A549 (cell line): ENCODE results near the gene ZNF789. TPM values are rescaled to one million over a fixed set of nuclear protein-coding genes. Genes with fewer than 3 reads are reported as not detected.

Experiments used
- ATAC-seq, 2 experiments: fragments of 200-7000 bp in 1 of 2; fragments of >200 bp in 1 of 2; cut with Nextera tagmentation in 1 of 2; cut with Tn5 transposase in 1 of 2; 3 replicates each; pipeline versions ENCODE4 v1.8.0 to v1.9.1; 2018 to 2020; ENCODE audit warnings: mild to moderate bottlenecking in 1 of 2, moderate library complexity in 1 of 2
- CTCF ChIA-PET: fragments of 300-600 bp; sonication (Branson Sonifier 250); formaldehyde crosslinking; extraction: SDS; loops from one replicate; lab custom pipeline; 2021; ENCODE audit warnings: antibody characterized with exemption, inconsistent platforms; lab: Yijun Ruan, JAX
- POLR2A ChIA-PET: fragments of 350-600 bp; formaldehyde crosslinking; extraction: SDS; loops from one replicate; lab custom pipeline; 2021; ENCODE audit warnings: antibody characterized with exemption, inconsistent platforms; lab: Yijun Ruan, JAX
- DNase-seq, 2 experiments: peaks; one replicate each; pipeline versions ENCODE4 v3.0.0 to v3.0.0-alpha.2; 2011 to 2016; ENCODE audit warnings: low read depth in 1 of 2, low spot score in 1 of 2
- FAIRE-seq: peaks from 2 replicates; lab custom pipeline; 2011; peaks lifted over from hg19 to GRCh38; lab: Jason Lieb, UNC
- H3K27ac ChIP-seq, 2 experiments: fragments of >200 bp; sonication (Bioruptor Twin); formaldehyde crosslinking; 3 replicates each; pipeline ENCODE4 v1.5.1; 2016 to 2017
- H3K4me1 ChIP-seq: fragments of >200 bp; sonication (Bioruptor Twin); formaldehyde crosslinking; 3 replicates; pipeline ENCODE4 v1.6.1; 2016
- H3K4me2 ChIP-seq: fragments of >200 bp; sonication (Bioruptor Twin); formaldehyde crosslinking; 3 replicates; pipeline ENCODE4 v1.6.1; 2016
- H3K4me3 ChIP-seq: fragments of >200 bp; sonication (Bioruptor Twin); formaldehyde crosslinking; 3 replicates; pipeline ENCODE4 v1.5.1; 2016
- H3K9me3 ChIP-seq: fragments of >200 bp; sonication (Bioruptor Twin); formaldehyde crosslinking; 3 replicates; pipeline ENCODE4 v1.6.1; 2016
- CBX8 ChIP-seq: fragments of 200-600 bp; sonication (generic); IDR thresholded peaks from 2 replicates; pipeline ENCODE4 v1.6.1; 2016
- CHD4 ChIP-seq: fragments of 200-600 bp; sonication (generic); IDR thresholded peaks from 2 replicates; pipeline ENCODE4 v1.6.1; 2016; ENCODE audit warnings: antibody characterized with exemption, mild to moderate bottlenecking, borderline replicate concordance
- EHF ChIP-seq: fragments of 250-450 bp; sonication (Bioruptor Pico); IDR thresholded peaks from 2 replicates; pipeline ENCODE4 v1.5.0; 2020; ENCODE audit warnings: mild to moderate bottlenecking
- EHMT2 ChIP-seq: fragments of 200-600 bp; sonication (generic); IDR thresholded peaks from 2 replicates; pipeline ENCODE4 v1.6.1; 2016; ENCODE audit warnings: antibody characterized with exemption, low read depth, mild to moderate bottlenecking, moderate library complexity
- FOSL2 ChIP-seq, 2 experiments: fragments of 450-650 bp in 1 of 2; fragments of >200 bp in 1 of 2; sonication (Bioruptor Twin) in 1 of 2; formaldehyde crosslinking; IDR thresholded peaks; 2 replicates each; pipeline versions ENCODE4 v1.5.0 to v1.6.1; 2016 to 2020; ENCODE audit warnings: mild to moderate bottlenecking in 1 of 2, moderate library complexity in 1 of 2
- HDAC2 ChIP-seq: fragments of 200-600 bp; sonication (generic); IDR thresholded peaks from 2 replicates; pipeline ENCODE4 v1.6.1; 2016
- HEYL ChIP-seq: fragments of 250-450 bp; sonication (Bioruptor Pico); IDR thresholded peaks from 2 replicates; pipeline ENCODE4 v1.8.0; 2021; ENCODE audit warnings: mild to moderate bottlenecking, moderate library complexity
- HMGXB4 ChIP-seq: fragments of 250-450 bp; sonication (Bioruptor Pico); IDR thresholded peaks from 2 replicates; pipeline ENCODE4 v1.5.0; 2021; ENCODE audit warnings: mild to moderate bottlenecking, moderate library complexity, borderline replicate concordance
- HOXA7 ChIP-seq: fragments of 250-450 bp; sonication (Bioruptor Pico); IDR thresholded peaks from 2 replicates; pipeline ENCODE4 v1.5.0; 2020; ENCODE audit warnings: mild to moderate bottlenecking, moderate library complexity
- HOXB5 ChIP-seq: fragments of 250-450 bp; sonication (Bioruptor Pico); IDR thresholded peaks from 2 replicates; pipeline ENCODE4 v1.5.0; 2020; ENCODE audit warnings: mild to moderate bottlenecking, moderate library complexity
- JUNB ChIP-seq: fragments of >200 bp; sonication (Bioruptor Twin); formaldehyde crosslinking; IDR thresholded peaks from 2 replicates; pipeline ENCODE4 v1.6.1; 2016
- KDM1A ChIP-seq: fragments of 200-600 bp; sonication (generic); IDR thresholded peaks from 2 replicates; pipeline ENCODE4 v1.6.1; 2016; ENCODE audit warnings: low read depth, mild to moderate bottlenecking
- KDM5A ChIP-seq: fragments of 200-600 bp; sonication (generic); IDR thresholded peaks from 2 replicates; pipeline ENCODE4 v1.6.1; 2016; ENCODE audit warnings: antibody characterized with exemption, mild to moderate bottlenecking
- MAZ ChIP-seq: fragments of 150-350 bp; IDR thresholded peaks from 2 replicates; pipeline ENCODE4 v1.6.1; 2014; ENCODE audit warnings: antibody characterized with exemption, low read depth, low read length, borderline replicate concordance
- NPAS2 ChIP-seq: fragments of 250-450 bp; sonication (Bioruptor Pico); IDR thresholded peaks from 2 replicates; pipeline ENCODE4 v1.8.0; 2022; ENCODE audit warnings: mild to moderate bottlenecking, moderate library complexity, borderline replicate concordance
- NR3C1 ChIP-seq: fragments of >200 bp; sonication (Bioruptor Twin); formaldehyde crosslinking; IDR thresholded peaks from 3 replicates; pipeline ENCODE4 v1.6.1; 2017
- PBX3 ChIP-seq: IDR thresholded peaks from 2 replicates; pipeline ENCODE4 v1.6.1; 2012
- PHF8 ChIP-seq: fragments of 200-600 bp; sonication (generic); IDR thresholded peaks from 2 replicates; pipeline ENCODE4 v1.6.1; 2016; ENCODE audit warnings: low read depth, mild to moderate bottlenecking, antibody characterized with exemption, moderate library complexity, borderline replicate concordance
- POLR2A ChIP-seq: IDR thresholded peaks from 2 replicates; pipeline ENCODE4 v1.6.1; 2012; ENCODE audit warnings: mild to moderate bottlenecking, low read length
- POLR2AphosphoS2 ChIP-seq: conservative IDR thresholded peaks from 2 replicates; pipeline ENCODE4 v1.6.1; 2012; ENCODE audit warnings: low read length, improper control_type of control experiment, inconsistent platforms
- RARB ChIP-seq: fragments of 250-450 bp; sonication (Bioruptor Pico); IDR thresholded peaks from 2 replicates; pipeline ENCODE4 v1.8.0; 2021; ENCODE audit warnings: mild to moderate bottlenecking, moderate library complexity
- RNF2 ChIP-seq: fragments of 200-600 bp; sonication (generic); IDR thresholded peaks from 2 replicates; pipeline ENCODE4 v1.6.1; 2016; ENCODE audit warnings: low read depth, mild to moderate bottlenecking, antibody characterized with exemption, moderate library complexity, borderline replicate concordance
- SREBF2 ChIP-seq: fragments of 450-650 bp; IDR thresholded peaks from 2 replicates; pipeline ENCODE4 v1.6.1; 2014; ENCODE audit warnings: mild to moderate bottlenecking, moderate library complexity
- TFCP2L1 ChIP-seq: fragments of 250-450 bp; sonication (Bioruptor Pico); IDR thresholded peaks from 2 replicates; pipeline ENCODE4 v1.5.0; 2021; ENCODE audit warnings: mild to moderate bottlenecking
- ZC3H11A ChIP-seq: fragments of 450-650 bp; IDR thresholded peaks from 2 replicates; pipeline ENCODE4 v1.6.1; 2014; ENCODE audit warnings: antibody characterized with exemption, mild to moderate bottlenecking
- ZNF302 ChIP-seq: fragments of 250-450 bp; sonication (Bioruptor Pico); IDR thresholded peaks from 2 replicates; pipeline ENCODE4 v1.9.0; 2021; ENCODE audit warnings: inconsistent platforms, mild to moderate bottlenecking, moderate library complexity
- WGBS: methylation state at CpG from one replicate; pipeline ENCODE4 v1.1.6; 2017; ENCODE audit errors: missing lambda C conversion rate; 5-methylcytosine and 5-hydroxymethylcytosine counted together
- polyA minus RNA-seq: library from RNA; depleted of rRNA, polyadenylated mRNA; stranded (reverse); fragments of >200 nt; gene quantifications from 2 replicates; pipeline ENCODE4 v1.2.3, GENCODE V29; 2011; rRNA and poly(A)+ RNA removed
- polyA plus RNA-seq, 4 experiments: library from polyadenylated mRNA; depleted of rRNA in 3 of 4; stranded (reverse); fragments of >200 nt; fragmentation: RNase III in 1 of 4; extraction: RNeasy Plus Mini Kit Qiagen cat#74134 plus additional on column Dnase treatment in 1 of 4; gene quantifications; 2 replicates in 3 of 4; 3 replicates in 1 of 4; pipeline ENCODE4 v1.2.3, GENCODE V29; 2011 to 2017
- TF ChIP-seq, protein P1 (sequence below): fragments of 450-650 bp; IDR thresholded peaks from 2 replicates; pipeline ENCODE4 v1.6.1; 2014; ENCODE audit warnings: antibody characterized with exemption
- TF ChIP-seq, protein P2 (sequence below): fragments of 200-600 bp; sonication (generic); IDR thresholded peaks from 2 replicates; pipeline ENCODE4 v1.6.1; 2016; ENCODE audit warnings: antibody characterized with exemption, mild to moderate bottlenecking, moderate library complexity
- TF ChIP-seq, protein P3 (sequence below): fragments of 250-450 bp; sonication (Bioruptor Pico); IDR thresholded peaks from 2 replicates; pipeline ENCODE4 v1.5.0; 2020; ENCODE audit warnings: low read depth, mild to moderate bottlenecking, moderate library complexity
- TF ChIP-seq, protein P4 (sequence below): fragments of 150-350 bp; IDR thresholded peaks from 2 replicates; pipeline ENCODE4 v1.6.1; 2014; ENCODE audit warnings: low read depth, mild to moderate bottlenecking, low read length

The ZNF789 gene
- 11.6 and 12.6 TPM in 2 replicates for polyA plus RNA-seq (2011; rRNA removed)
- 8.8 and 10.4 TPM in 2 replicates for polyA plus RNA-seq (2012; cell fraction: cytosol; rRNA removed)
- polyA plus RNA-seq (2012; cell fraction: nucleus; rRNA removed), result 9.0 and 15.6 TPM in 2 replicates
- 7.5 to 8.8 TPM (median 7.7 TPM) in 3 replicates for polyA plus RNA-seq (2017; fragmentation: RNase III; extraction: RNeasy Plus Mini Kit Qiagen cat#74134 plus additional on column Dnase treatment)
- 4.4 and 5.9 TPM in 2 replicates for polyA minus RNA-seq

GRCh38 chr7:99472561-99473314, at the start of gene ZNF789:
Gene ZNF789 (plus strand): TSS chr7:99472890. CDS start chr7:99476457, 3,567 bp downstream.
- FAIRE-seq (peak; percentile 18), DNase-seq (peak; percentile 98 to 99), ATAC-seq (peak; percentile 98 to 99)
- Histone ChIP-seq H3K27ac (peak within 1 kb of the TSS; percentile 83 to 89), H3K4me1 (peaks cover 10% of the 10 kb centered on the region; the same call in 1 of the 3 replicates), H3K4me2 (peak within 1 kb of the TSS; percentile 92), H3K4me3 (peak within 1 kb of the TSS; percentile 84), H3K9me3 (no peaks in the 10 kb centered on the region)
- ChIA-PET POLR2A (interaction anchor here (0.9 to 1.4 kb wide), 4 partner anchors 27 to 144 kb away, joined by 3 to 11 read pairs (median 6); partner anchors contain the start of genes ZKSCAN5, ZNF394 and ZSCAN25), CTCF (interaction anchor here (1.2 kb wide), 1 partner anchor 559 kb away, joined by 3 read pairs; no protein-coding TSS in a partner anchor)
- 2% methylated on average over 25 of the region's 56 CpGs for WGBS
- peak; percentile 55 for TF ChIP-seq POLR2A
- no peak for TF ChIP-seq ZNF302
- no peak for TF ChIP-seq JUNB
- no peak for TF ChIP-seq RNF2
- TF ChIP-seq, protein P1, sequence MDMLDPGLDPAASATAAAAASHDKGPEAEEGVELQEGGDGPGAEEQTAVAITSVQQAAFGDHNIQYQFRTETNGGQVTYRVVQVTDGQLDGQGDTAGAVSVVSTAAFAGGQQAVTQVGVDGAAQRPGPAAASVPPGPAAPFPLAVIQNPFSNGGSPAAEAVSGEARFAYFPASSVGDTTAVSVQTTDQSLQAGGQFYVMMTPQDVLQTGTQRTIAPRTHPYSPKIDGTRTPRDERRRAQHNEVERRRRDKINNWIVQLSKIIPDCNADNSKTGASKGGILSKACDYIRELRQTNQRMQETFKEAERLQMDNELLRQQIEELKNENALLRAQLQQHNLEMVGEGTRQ, result peak; percentile 98
- no peak for TF ChIP-seq POLR2AphosphoS2
- no peak for TF ChIP-seq KDM1A
- TF ChIP-seq CHD4, result no peak
- TF ChIP-seq TFCP2L1 (CRISPR knock-in tag), result no peak
- no peak for TF ChIP-seq FOSL2 (IDR thresholded peaks at IDR 0.05)
- TF ChIP-seq FOSL2 (CRISPR knock-in tag; IDR thresholded peaks at IDR 0.05), result 0 out of 2 replicates have a peak, but pooled peaks have one; percentile 12
- TF ChIP-seq, protein P2, sequence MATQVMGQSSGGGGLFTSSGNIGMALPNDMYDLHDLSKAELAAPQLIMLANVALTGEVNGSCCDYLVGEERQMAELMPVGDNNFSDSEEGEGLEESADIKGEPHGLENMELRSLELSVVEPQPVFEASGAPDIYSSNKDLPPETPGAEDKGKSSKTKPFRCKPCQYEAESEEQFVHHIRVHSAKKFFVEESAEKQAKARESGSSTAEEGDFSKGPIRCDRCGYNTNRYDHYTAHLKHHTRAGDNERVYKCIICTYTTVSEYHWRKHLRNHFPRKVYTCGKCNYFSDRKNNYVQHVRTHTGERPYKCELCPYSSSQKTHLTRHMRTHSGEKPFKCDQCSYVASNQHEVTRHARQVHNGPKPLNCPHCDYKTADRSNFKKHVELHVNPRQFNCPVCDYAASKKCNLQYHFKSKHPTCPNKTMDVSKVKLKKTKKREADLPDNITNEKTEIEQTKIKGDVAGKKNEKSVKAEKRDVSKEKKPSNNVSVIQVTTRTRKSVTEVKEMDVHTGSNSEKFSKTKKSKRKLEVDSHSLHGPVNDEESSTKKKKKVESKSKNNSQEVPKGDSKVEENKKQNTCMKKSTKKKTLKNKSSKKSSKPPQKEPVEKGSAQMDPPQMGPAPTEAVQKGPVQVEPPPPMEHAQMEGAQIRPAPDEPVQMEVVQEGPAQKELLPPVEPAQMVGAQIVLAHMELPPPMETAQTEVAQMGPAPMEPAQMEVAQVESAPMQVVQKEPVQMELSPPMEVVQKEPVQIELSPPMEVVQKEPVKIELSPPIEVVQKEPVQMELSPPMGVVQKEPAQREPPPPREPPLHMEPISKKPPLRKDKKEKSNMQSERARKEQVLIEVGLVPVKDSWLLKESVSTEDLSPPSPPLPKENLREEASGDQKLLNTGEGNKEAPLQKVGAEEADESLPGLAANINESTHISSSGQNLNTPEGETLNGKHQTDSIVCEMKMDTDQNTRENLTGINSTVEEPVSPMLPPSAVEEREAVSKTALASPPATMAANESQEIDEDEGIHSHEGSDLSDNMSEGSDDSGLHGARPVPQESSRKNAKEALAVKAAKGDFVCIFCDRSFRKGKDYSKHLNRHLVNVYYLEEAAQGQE, result no peak
- TF ChIP-seq MAZ, result no peak
- TF ChIP-seq HOXA7, result no peak
- TF ChIP-seq HOXB5 (CRISPR knock-in tag), result no peak
- TF ChIP-seq NR3C1, result no peak
- TF ChIP-seq HDAC2, result no peak
- TF ChIP-seq HEYL, result no peak
- TF ChIP-seq SREBF2, result no peak
- TF ChIP-seq HMGXB4 (CRISPR knock-in tag), result no peak
- TF ChIP-seq, protein P3, sequence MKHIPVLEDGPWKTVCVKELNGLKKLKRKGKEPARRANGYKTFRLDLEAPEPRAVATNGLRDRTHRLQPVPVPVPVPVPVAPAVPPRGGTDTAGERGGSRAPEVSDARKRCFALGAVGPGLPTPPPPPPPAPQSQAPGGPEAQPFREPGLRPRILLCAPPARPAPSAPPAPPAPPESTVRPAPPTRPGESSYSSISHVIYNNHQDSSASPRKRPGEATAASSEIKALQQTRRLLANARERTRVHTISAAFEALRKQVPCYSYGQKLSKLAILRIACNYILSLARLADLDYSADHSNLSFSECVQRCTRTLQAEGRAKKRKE, result no peak
- 0 out of 2 replicates have a peak, but pooled peaks have one; percentile 30 for TF ChIP-seq KDM5A
- peak; percentile 59; the same call in 1 of the 2 replicates for TF ChIP-seq PHF8
- TF ChIP-seq NPAS2 (CRISPR knock-in tag), result no peak
- TF ChIP-seq RARB, result no peak
- TF ChIP-seq PBX3, result peak; percentile 64
- no peak for TF ChIP-seq EHF (CRISPR knock-in tag)
- TF ChIP-seq EHMT2, result no peak
- TF ChIP-seq CBX8, result no peak
- no peak for TF ChIP-seq ZC3H11A
- TF ChIP-seq, protein P4, sequence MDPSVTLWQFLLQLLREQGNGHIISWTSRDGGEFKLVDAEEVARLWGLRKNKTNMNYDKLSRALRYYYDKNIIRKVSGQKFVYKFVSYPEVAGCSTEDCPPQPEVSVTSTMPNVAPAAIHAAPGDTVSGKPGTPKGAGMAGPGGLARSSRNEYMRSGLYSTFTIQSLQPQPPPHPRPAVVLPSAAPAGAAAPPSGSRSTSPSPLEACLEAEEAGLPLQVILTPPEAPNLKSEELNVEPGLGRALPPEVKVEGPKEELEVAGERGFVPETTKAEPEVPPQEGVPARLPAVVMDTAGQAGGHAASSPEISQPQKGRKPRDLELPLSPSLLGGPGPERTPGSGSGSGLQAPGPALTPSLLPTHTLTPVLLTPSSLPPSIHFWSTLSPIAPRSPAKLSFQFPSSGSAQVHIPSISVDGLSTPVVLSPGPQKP, result no peak
